Raji (cell line): Measurements from ENCODE around the gene NPIPB8.
A peak's percentile ranks its signal among the peaks of the same experiment; 100 is the strongest.

ENCODE experiments used
- POLR2A ChIP-seq: IDR thresholded peaks from 2 replicates; pipeline ENCODE4 v1.6.1; 2011; ENCODE audit warnings: low read depth, low read length, control low read depth; ENCODE audit not compliant: insufficient read depth

NPIPB8 gene

DNA sequence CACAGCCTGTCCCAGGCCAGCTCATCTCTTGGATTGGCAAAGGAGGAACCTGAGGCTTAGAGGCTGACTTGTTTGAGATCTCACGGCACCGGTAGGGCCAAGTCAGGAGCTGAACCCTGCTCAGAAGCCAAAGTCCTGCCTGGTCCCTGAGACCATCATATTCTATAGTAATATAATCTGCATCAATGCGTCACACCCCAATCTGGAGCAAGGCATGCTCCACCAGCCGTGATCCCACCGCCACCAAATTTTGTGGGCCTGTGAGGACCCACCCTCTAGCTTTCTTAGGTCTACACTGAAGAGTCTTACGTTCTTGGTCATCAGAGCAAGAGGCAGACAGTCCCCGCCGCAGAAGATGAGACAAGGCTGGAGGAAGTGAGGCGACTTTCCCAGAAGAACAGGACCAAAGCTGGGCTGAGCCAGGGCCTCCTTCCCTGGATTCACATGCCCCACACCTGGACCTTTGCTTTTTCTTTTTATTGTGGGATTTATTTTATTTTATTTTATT, 30.7 kb upstream of the NPIPB8 start:
- no peak for TF ChIP-seq POLR2A

DNA sequence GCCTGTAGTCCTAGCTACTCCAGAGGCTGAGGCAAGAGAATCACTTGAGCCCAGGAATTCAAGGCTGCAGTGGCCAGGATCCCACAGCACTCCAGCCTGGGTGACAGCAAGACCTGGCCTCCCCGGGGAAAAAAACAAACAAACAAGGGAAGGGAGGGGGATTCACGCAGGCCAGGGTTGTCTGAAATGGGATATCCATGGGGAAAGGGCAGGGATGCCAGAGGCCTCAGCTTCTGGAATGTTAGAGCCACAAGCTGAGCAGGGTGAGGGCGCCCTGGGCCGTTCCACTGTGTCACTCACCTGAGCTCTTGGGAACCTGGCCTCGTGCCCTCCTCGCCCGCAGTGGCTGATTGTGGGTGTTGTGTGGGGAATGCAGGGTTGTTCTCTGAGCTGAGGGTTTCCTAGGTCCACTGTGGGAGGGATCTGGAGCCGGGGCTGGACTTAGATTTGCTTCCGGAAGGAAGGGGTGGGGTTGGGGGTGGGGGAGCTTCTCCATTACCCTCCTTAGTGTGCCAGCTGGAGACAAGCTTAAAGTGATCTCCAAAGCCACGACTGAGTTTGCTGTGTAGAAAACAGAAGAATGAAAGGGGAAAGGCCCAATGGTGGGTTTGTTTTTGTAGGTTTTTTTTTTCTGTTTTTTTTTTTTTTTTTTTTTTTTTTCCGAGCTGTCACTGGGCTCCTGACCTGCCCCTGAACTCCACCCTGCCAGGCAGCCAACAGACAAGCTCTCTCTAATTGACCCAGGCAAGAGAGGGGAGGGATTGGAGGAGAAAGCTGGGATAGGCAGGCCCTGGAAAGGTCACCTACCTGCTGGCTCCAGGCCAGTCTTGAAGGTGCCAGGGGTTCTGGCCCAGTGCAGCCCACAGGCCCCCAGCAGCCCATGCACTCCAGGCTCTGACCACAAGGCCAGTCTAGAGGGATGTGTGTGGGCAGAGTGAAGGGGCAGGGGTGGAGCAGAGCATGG, 28.0 kb upstream of the NPIPB8 start, which contains the start of gene SULT1A1:
Gene SULT1A1 (minus strand): TSS at position 414 of the 964 bp plus-strand sequence. CDS start 1,189 bp downstream, outside the sequence.
- TF ChIP-seq POLR2A = no peak

DNA sequence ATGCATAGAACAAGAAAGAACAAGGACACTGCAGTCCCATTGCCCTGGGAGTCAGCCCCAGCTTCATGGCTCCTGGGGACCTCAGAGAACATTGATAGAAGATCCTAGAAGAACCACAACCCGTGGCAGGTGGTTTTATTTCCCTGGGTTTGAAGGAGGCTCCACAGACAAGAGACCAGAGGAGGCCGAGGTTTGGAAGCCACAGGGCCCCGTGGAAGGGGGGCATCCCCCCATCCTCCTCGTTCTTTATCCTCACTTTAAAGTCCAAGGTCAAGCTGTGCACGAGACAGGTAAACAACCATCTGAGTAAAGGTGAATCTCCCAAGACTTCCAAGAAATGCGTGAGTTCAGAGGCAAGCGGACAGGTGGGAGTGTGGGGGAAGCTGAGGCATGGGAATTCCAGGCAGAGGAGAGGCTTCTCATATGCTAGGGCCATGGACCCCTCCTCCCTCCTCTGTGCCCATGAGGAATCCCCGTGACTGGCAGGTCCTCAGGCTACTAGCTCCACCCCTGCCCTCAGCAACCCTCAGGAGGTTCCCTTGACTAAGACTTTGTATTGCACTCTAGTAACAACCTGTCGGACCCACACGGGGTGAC, 27.2 kb upstream of the NPIPB8 start:
- TF ChIP-seq POLR2A = no peak

DNA sequence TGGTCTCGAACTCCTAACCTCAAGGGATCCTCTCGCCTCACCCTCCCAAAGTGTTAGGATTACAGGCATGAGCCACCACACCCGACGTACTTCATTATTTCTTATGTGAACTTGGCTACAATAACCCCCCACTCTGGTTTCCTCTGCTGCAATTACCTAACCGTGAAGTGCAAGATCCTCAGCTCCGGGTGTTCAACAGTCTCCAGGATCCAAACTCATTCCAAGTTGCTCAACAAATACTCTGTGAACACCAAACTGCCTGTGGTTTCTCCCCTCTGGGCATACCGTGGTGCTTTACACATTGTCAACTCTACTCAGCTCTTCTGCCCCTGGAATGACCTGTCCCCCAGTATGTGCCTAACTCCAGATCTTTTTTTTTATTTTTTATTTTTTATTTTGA, 21.2 kb upstream of the NPIPB8 start:
- no peak for TF ChIP-seq POLR2A

DNA sequence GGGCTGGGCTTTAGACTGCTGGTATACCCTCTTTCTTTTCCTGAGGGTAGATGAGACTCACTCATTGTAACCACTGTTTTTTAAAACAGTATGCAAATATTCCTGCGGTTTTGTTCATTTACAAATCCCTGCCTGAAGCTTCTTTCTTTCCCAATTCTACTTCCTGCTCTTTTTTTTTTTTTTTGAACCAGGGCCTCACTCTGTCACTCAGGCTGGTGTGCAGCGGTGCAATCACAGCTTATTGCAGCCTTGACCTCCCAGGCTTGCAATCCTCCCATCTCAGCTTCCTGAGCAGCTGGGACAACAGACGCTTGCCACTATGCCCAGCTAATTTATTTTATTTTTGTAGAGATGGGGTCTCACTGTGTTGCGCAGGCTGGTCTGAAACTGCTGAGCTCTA, 20.0 kb upstream of the NPIPB8 start:
- no peak for TF ChIP-seq POLR2A

DNA sequence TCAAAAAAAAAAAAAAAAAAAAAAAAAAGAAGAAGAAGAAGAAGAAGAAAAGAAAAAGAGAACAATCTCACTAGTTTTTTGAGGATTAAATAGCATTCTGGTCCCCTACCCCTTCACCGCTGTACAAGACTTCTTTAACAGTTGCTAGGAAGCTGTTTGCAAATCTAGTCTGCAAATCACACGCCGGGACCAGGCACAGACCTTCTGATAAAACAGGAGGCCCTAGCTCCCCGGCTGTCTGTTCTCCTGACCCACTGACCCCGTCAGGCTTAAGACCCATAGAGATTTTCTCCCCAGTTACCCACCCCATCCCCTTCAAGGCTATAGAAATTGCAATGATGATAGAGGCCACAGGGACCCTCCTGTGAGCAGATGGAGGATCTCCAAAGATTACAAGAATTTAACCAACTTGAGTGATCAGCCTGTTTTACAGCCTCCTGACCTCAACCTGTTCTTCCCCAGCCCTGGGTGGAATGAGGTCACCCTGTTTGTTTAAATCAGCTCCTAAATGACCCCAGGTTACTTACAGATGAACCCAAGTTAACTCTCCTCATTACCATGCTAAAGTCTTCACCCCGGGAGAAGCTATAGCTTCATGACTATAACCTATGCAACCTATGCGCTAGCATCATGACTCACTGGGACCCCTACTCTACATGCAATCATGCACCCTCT, 16.2 kb upstream of the NPIPB8 start:
- no peak for TF ChIP-seq POLR2A

DNA sequence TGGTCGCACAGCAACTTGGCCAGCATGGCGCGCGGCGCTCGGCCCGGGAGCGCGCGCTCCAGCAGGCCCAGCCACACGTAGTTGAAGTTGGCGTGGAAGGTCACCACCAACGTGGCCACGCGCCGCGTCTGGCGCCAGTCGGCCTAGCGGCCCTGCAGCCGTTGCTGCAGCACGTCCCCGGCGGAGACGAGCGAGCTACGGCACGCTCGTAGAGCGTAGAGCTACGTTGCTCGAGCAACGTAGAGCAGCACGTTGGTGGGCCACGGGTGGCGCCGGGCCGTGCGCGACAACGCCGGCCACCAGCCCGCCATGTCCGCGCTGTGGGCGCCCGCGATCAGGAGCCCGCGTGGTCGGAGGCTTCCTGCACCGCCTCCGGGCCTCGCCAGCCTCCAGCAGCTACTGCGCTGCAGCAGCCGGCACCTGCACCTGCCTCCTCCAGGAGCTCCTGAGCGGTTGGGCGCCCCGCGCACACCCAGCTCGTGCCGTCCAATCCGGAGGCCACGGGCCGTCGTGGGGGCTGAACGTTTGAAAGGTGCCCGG, 14.6 kb upstream of the NPIPB8 start:
- TF ChIP-seq POLR2A = peak; percentile 96
